Stimulated activated CD8-positive, alpha-beta memory T cell treated with anti-CD3 and anti-CD28 coated beads, Interleukin-2, amount 100 ng/mL, for 1 hour (primary cell): Measurements from ENCODE around the gene RASGRP2.

ENCODE experiments used
- DNase-seq, 2 donors: peaks; one replicate each; pipeline ENCODE4 v3.0.0-alpha.2; 2020; ENCODE audit warnings: low read depth in 2 of 2

Gene RASGRP2

DNA sequence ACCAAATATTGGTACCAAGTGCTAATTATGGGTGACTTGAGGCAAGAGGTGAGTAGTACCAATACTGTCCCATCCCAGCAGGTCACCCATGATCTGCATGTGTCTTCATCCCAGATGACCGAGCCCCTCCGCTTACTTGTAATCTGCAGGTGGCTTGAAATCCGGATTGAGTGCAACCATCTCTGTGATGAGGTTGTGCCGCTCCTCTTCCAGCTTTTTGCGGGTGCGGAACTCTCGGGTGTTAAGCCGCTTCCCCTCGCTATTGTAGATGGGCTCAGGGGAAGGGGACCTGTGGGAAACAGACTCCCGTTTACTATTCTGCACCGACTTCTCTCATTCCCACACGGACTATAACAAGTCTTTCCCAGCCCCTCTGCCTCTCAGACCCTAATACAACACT is 26.2 kb upstream of the RASGRP2 start:
- no peak for DNase-seq

DNA sequence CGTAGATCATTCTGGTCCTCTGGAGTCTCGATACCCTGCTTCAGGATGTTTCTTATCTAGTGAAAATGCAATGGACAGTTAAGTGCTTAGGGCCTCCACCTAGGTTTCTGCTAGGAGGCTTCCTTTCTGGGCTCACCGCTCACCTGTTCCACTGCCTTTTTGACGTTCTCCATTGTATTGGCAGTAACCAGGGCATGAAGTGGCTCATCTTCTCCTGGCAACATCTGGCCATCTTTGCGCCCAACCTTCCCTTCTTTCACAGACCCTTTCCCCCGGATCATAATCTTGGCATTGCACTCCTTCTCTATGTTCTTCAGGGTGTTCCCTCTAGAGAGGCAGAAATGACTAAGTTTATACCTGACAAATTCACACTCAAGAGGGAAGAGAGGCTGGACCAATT is 25.3 kb upstream of the RASGRP2 start:
- no peak for DNase-seq

DNA sequence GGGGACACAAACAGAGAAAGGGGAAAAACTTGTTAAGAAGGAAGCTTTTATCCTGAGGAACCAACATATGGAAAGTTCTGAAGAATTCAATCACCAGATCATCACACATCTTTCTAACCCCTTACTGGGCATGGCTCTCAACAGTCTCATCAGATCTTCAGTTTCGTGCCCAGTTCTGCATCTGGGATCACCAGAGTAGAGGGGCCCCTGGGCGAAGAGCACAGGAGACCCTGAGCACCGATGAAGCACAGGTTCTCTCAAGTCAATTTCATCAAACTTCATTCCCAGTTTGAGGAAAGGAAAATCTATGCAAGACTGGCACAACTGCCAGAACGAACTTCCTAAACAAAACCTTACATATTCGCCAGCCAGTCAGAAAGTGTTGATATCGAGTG is 24.4 kb upstream of the RASGRP2 start:
- DNase-seq: no peak

DNA sequence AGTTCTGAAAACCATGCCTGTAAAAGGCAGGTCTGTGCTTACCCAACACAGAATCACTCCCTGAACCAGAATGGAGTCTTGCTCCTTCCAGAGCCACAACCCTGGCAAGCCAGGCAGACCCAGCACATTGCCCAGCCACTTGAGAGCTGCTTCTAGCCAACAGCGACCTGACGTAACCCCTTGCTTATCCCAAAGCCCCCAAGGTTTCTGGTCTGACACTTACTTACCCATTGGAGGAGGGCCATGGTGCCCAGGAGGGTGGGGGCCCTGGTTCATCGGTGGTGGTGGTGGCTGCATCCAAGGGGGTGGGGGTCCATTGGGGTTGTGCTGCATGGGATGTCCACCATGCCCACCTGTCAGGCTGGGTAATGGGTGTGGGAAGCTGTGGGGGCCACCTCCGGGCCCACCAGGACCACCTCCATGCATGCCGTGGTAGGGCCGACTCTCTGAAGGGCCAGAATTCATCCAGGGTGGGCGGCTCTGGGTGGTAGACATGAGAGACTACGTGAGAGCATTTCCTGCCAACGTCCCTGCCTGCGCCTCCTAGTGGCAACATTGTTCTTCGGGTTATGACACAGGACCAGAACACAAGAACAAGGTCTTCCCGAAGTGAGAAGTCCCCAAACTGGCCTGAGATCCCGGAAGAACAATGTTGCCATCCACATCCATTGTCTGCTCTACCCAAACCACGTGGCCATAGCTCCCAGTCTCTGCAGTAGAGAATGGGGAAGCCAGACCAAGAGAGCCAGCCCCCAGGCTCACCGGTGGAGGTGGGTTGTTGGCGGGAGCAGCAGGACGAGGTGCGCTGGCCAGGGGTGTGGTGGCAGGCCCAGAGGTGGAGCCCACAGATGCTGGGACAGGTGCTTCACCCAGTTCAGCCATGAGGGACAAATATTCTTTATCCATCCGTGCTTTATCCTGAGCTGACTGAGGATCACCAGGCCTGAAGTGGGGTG is 23.7 kb upstream of the RASGRP2 start:
- peak; percentile 62 to 70 for DNase-seq

DNA sequence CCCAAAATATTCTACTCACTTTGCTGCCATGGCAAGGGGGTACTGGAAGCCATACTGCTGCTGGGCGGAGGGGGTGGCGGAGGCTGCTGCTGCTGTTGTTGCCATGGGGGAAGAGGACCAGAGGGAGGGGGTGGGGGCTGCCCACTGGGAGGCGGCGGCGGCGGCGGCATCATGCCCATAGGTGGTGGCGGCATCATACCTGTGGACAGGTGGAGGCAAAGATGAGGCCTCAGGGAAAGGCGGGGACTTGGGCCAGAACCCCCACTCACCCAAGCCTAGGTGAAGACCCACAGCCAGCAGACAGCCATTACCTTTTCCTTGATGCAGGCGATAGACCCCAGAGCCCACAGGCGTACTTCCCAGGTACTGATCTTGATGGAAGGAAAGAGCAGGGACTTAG is 22.9 kb upstream of the RASGRP2 start:
- DNase-seq: no peak

DNA sequence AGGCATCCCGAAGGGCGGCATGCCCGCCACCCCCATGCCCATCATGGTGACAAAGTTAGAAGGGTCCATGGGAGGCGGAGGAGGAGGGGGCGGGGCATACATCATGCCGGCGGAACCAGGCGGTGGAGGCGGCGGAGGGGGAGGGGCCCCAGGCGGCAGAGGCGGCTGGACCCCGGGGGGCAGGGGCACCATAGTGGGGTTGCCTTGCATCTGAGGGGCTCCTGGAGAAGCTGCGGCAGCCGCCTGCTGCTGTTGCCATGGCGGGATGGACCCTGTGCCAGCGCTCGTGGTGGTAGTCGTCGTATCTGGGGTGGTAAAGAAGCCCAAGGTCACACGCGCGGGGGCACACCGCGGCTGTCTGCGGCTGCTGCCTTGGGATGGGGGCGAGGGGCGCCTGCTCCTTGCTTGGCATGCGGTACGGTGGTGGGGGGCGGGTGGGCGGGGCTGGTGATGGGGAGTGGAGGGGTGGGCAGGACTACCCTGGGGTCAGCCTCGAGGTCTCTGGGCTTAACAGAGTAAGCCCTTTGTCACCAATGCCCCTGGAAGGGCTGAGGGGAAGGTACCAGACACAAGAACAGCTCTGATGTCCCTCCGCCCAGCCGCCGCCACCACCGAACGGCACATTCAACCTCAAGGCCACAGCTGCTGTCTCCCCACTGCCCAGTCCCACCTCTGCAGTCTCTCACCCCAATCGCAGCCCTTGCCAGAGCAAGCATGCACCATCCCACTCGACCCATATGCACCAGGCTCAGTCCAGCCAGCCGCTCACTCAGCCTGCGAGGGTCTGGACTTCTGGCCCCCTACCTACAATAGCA is 22.1 kb upstream of the RASGRP2 start:
- no peak for DNase-seq

DNA sequence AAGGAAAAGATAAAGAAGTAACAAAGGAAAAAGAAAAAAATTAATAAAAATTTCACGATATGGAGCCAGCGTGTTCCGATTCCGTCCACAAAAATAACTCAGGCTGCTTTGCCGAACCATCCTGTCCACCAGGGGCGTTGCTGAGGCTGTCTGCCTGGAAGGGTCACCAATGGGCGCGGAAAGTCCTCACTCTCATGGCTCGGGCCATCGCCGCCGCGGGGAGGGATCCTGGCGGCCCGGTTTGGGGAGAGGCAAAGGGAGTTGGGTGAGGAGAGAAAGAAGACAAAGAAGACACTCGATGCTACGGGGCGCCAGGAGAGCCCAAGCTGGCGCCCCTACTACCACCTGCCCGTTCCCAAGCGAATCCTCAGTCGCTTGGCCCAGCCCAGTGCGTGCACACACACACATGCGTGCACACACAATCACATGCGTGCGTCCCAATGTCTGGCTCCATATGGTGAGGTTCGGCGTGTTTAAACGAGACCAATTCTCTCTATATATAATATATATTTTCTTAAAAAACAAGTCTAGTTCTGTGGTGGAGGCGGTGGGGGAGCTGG is 21.4 kb upstream of the RASGRP2 start:
- no peak for DNase-seq

DNA sequence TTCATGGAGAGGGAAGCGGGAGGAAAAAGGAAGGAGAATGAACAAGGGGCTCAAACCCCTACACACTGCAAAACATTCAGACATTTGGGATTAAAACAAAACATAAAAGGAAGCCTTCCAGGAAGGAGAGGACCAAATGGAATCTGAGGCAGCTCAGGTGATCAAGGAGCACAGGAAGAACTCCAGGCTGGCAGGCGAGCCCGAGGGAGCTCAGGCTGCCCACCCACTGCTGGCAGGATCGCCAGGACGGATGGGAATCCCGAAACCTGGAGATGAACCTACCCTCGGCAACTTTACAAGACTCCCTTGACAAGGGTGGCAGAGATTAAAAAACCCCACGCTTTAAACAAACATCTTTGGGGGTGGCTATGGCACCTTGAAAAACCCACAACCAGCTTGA is 20.8 kb upstream of the RASGRP2 start:
- DNase-seq: no peak

DNA sequence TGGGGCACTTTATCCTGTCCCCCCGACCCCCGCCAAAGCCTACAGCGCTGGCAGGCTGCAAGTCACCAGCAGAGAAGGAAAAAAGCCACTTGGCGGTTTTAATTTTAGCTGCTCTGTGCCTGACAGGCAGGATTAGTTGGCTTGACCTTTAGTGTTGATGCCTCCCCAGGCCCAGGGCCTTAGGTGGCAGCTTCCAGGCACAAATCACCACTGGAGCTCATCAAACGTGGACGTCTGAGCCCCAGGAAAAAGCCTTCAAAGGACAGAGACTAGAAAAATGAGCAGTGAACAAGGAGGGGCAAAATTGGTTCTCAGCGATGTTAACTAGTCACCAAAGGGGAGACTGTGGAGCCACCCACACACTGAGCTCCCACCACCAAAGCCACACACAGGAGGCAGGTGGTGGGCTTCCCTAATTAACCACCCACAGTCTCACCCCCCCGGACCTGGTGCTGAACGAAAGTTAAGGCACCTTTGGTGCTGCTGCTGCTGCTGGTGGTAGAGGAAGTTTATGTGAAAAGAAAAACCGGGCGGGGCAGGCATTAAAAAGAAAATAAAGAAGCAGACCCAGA is 20.2 kb upstream of the RASGRP2 start:
- peak in 1 of 2 donors; percentile 40 for DNase-seq

DNA sequence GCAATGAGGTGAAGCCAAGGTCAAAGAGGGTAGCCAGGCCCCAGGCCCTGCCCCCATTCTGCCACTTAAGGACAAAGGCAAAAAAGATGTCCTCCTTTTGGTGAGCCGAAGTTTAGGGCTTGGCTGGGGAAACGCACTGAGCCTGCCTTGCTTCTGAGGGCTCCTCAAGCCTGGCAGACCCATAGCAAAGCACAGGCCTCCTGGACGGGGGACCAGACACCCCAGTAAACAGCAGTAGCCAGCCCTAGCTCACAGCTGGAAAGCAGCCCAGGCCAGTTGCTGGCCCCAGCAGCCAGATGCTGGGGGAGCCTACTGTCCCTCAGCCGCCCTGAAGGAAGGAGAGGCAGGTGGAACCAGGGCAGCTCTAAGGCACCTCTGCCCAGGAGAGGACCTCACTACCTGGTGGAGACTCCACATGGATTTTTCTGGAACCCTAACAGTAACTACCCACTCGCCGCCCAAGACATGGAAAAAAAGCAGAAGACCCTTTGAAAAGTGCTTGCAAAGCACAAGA is 19.6 kb upstream of the RASGRP2 start:
- no peak for DNase-seq

DNA sequence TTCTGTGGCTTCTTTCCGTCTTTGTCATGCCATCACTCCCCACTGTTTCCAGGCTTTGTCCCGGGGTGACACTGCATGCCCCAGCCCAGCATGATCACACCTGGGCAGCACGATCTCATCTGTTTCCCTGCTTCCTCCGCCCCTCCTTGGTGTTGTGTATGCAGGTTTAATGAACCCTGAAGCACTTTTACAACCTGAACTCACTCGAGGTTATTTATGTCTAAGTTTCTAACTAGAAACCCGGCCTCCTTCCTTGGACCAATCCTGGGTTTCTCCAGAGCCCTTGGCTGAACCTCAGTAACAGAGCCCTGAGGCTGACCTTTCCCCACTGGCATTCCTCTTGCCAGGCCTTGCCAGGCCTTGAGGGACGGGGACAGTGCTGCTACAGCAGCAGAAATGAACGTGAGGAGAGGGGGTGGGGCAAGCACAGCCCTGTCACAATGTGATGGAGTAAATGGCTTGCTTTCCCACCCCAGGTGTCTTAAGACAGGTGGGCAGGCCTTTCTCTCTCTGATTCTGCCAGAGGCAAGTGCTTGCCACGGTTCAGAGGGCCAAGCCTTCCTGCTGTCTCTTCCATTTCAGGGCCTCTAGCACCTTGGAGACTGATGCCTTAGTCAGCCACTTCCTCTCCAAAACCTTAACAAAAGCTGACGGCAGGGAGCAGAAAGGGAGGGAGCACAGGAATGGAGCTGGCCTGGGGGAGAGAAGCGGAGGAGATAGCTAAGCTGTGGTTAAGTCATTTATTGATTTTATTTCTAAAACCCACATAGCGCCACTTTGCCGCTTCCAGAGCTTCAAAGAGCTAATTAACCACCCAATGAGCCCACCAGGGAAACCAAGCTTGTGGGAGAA is 19.0 kb upstream of the RASGRP2 start:
- DNase-seq: no peak

DNA sequence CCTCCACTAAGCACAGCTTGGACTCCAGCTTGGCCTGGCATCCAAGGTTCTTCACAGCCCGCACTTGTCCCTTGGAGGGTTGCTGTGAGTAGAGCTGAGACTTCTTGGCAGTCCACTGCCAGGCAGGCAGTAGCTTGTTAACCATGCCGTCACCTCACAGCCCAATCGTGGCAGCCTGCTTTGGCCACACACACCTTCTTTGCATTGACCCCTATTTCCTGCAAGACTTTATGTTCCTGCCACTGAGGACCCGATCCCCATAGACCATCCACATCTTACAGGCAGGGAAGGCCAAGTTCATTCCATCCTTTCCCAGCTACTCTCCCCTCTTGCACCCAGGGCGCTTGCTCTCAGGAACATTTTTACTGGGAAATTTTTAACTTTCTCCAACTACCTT is 18.3 kb upstream of the RASGRP2 start:
- no peak for DNase-seq

DNA sequence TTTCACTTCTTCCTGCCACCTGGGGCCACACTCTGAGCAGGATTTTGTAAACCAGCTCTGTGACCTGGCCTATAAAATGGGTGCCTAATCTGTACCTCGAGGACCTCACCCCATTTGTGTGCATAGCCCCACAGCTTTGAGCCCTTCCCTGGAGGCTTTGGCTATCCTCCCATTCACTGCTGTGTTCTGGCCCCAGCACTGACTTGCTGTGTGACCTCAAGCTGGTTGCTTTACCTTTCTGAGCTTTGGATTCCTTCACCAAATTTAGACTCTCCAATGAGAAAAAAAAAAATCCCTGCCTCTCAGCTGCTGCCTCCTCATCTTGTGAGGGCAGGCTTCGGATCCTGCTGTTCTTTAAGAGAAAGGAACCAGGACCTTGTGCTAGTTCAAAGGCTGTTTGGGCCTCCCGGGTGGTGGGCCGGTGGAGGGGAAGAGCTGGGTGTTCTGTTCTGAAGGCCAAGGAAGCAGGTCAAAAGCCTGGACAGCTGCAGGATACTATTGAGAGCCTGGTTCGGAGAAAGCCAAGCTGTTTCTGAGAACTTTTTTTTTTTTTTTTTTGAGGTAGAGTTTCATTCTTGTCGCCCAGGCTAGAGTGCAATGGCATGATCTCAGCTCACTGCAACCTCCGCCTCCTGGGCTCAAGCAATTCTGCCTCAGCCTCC is 16.9 kb upstream of the RASGRP2 start:
- no peak for DNase-seq

DNA sequence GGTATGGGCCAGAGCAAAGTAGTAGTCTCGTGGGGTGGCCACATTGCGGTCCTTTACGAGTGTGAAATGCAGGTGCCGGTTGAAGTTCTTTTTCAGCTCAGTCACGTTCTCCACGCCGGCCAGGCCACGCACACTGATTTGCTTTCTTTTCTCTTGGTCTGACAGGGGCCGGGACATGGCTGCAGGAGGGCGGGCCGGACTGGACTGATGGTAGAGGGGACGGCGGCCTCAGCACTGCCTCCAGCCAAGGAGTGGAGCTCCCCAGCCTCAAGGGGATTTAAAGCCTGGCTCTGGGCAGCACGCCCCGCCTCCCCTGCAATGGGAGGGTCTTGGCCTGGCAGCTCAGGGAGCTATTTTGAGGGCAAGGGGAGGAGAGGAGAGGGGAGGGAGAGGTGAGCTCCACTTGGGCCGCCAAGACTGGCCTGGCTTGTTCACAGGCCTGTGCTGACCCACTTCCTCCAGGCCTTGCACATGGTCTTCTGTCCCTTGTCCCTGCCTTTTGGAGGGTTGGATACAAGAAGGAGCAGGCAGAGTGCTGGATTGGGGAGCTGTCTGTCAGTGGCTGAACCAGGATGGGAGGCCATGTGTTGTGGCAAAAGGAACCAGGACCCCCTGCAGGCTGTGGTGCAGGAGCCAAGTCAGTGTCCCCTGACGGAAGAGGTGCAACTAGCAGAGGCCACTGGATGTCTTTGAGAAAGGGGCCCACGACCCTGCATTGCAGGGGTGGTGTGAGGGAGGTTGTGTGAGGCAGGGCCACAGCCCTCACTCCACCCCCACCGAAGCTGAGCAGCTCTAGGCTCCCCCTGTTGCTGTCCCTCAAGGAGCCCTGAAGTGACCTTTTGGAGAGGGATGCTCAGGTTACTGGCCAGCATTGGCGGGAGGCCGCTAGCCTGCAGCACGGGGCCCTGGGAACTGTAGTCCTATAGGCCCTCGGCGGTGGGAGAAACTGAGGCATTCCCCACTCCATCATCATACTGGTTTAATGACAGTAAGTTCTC is 16.1 kb upstream of the RASGRP2 start, which contains the start of gene PYGM:
Gene PYGM (minus strand): TSS at position 253 of the 998 bp plus-strand sequence. CDS start 76 bp downstream, at position 177.
- no peak for DNase-seq

DNA sequence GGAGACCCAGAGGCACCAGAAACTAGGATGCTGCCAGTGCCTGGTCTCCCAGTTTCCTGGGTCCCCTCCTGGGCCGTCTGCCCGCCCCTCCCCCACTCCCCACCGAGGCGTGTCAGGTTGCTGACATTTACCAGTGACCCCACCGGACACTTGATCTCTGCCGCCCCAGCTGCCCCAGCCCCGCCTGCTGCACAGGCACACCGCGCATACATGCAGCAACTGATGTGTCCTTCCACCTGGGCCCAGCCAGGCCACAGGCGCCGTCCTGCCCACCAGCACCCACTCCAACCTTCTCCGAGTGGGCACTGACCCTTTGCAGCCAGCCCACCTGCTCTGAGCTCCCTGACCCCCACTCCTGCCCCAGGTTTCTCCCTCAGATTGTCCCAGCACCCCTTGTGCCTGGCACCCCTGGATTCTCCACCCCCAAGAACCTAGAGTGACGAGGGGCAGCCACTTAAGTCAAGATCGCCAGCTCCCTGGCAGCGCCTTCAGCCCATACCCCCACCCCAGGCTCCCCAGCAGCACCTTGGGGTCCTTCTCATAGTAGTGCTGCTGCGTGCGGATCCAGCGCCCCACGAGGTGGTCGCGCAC is 15.3 kb upstream of the RASGRP2 start:
- DNase-seq: no peak

DNA sequence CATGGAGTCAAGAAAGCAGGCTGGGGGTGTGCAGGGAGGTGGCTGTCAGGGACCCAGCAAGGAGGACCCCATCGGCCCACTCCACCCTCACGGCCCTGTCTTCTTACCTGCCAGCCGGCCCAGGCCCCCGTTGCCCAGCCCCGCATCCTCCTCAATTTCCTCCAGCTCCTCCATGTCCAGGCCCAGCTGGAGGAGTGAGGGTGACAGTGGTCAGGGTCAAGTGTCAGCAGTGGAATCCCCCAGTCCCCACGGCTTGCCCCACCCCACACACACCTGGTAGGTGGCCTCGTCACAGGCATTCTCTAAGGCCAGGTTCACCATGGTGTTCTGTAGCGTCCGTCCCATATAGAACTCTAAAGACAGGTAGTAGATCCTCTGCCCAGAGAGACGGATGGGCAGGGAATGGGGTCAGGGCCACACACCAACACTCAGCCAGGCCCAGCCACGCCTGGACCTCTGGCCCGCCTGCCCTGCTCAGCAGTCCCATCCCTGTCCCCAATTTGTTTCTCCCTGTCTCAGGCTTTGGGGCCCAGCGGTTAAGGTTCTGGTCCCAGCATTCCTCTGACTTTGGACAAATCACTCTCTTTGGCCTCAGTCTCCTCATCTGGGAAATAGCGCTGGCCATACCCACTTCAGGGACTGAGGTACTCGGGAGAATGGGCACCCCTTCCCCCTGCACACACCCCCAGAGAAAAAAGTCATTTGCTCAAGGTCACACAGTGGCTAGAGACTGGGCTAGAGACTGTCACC is 14.6 kb upstream of the RASGRP2 start:
- no peak for DNase-seq

DNA sequence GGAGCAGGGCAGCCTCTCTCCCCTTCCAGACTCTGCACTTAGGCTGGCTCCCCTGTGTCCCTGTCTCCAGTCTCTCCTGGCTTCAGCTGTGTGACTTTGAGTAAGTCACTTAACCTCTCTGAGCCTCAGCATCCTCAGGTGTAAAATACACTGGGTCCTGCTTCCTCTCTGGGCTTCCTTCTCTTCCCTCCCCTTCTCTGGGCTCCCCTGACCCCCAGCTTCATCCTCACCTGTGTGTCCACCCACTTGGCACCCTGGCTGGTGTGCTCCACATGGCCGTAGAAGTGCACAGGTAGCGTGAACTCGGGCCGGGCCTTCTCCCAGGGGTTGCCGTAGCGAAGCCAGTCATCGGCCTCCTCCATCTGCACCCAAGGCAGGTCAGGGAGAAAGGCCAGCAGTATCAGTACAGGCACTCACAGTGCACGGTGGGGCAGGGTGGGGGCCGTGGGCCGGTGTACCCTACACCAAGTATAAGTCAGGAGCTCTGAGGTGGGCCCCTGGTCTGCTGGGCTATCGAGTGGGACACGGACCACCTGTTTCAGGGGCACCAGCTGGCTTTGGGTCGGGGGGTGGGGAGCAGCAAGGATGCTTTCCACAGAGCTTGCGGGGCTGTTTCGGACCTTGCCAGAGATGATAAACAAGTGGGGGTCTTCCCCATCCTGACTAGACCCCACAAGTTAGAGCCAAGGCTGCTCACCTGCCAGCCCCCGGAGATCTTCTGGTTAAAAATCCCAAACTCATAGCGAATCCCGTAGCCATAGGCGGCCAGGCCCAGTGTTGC is 13.8 kb upstream of the RASGRP2 start:
- no peak for DNase-seq
